ENCODE data around the gene KRT1. TPM values are rescaled to one million over a fixed set of nuclear protein-coding genes. Genes with fewer than 3 reads are reported as not detected.

The KRT1 gene
- total RNA-seq, 2 donors from 2014 or later = 1.5 to 18.1 TPM

- 82% methylated on average over 2 of the region's 2 CpGs for WGBS
- no peaks in the 10 kb centered on the region for H3K4me1 ChIP-seq (replicated peaks)
Measured at GRCh38 chr12:52702338-52702737, 22.1 kb upstream of the KRT1 start.

DNA sequence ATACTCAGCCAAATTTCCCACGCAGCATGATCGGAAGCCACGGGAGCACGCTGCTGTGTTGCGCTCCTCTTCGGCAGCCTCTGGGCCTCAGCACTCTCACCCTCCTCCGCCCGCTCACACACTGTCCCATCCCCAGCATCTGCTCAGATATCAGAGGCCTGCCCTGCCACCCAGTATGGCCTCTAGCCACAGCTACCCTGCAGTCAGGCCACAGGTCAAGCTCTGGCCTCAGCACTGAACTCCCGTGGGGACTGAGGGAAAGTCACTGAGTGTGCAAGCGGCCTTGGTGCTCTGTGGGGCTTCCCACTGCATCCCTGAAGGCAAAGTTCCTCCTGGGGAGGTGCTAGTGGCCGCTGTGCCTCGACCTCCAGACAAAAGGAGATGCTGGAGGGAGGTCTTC lies 21.1 kb upstream of the KRT1 start:
- TF ChIP-seq POLR2A (IDR thresholded peaks at IDR 0.05) (no peak), CTCF (IDR thresholded peaks at IDR 0.05) (no peak), POLR2AphosphoS5 (IDR thresholded peaks at IDR 0.05) (no peak)
- DNase-seq (ENCODE audit: low spot score) = no peak
- intact Hi-C loops (cut with DNase I) = no loop called here

More at GRCh38 chr12:52702338-52702737, 22.1 kb upstream of the KRT1 start:
- Histone ChIP-seq H3K27me3 (replicated peaks; ENCODE audit: insufficient read depth) (peaks cover 3% of the 10 kb centered on the region), H3K27ac (no peak overlapping the region), H3K4me3 (no peak overlapping the region), H3K9me3 (no peaks in the 10 kb centered on the region), H3K36me3 (no peaks in the 10 kb centered on the region)
- no peak for DNase-seq (ENCODE audit: low spot score)
- TF ChIP-seq CTCF (IDR thresholded peaks at IDR 0.05) (no peak), POLR2A (IDR thresholded peaks at IDR 0.05) (no peak), POLR2AphosphoS5 (IDR thresholded peaks at IDR 0.05) (no peak)
- intact Hi-C loops (cut with DNase I) = no loop called here

GRCh38 chr12:52699960-52700359 lies 19.8 kb upstream of the KRT1 start:
- no peaks in the 10 kb centered on the region for H3K9me3 ChIP-seq
- H3K4me1 ChIP-seq (replicated peaks) = no peaks in the 10 kb centered on the region
- intact Hi-C loops (cut with DNase I) = no loop called here
- H3K4me3 ChIP-seq = no peak overlapping the region
- no peaks in the 10 kb centered on the region for H3K36me3 ChIP-seq
- H3K27me3 ChIP-seq (replicated peaks; ENCODE audit: insufficient read depth) = peaks cover 3% of the 10 kb centered on the region
- 93% methylated on average over 2 of the region's 2 CpGs for WGBS
- TF ChIP-seq POLR2A (IDR thresholded peaks at IDR 0.05) = no peak
- no peak for TF ChIP-seq CTCF (IDR thresholded peaks at IDR 0.05)
- no peak for TF ChIP-seq POLR2AphosphoS5 (IDR thresholded peaks at IDR 0.05)
- H3K27ac ChIP-seq = no peak overlapping the region
- DNase-seq (ENCODE audit: low spot score) = no peak

More for the DNA sequence above, 21.1 kb upstream of the KRT1 start:
- Histone ChIP-seq H3K27ac (no peak overlapping the region), H3K4me1 (replicated peaks) (no peaks in the 10 kb centered on the region), H3K27me3 (replicated peaks; ENCODE audit: insufficient read depth) (peaks cover 3% of the 10 kb centered on the region), H3K36me3 (no peaks in the 10 kb centered on the region), H3K4me3 (no peak overlapping the region), H3K9me3 (no peaks in the 10 kb centered on the region)
- 87% methylated on average over 11 of the region's 12 CpGs for WGBS

DNA sequence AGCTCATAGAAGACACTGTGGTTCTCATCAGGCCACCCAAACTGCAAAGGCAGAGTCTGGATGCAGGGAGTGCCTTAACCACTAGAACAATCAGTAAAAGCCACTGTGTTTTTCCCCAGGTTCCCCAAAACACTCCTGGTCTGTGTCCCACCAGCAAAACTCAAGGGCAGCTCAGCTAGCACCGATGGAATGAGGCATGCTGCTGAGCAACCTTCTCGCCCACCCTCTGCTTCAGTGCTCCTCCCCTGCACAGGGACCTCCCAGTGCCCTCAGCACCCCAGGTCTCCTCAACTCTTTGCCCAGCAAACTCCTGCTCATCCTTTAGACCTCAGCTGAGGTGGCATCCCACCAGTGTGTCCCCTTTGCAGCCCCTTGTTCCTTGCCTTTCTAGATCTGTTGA lies 19.2 kb upstream of the KRT1 start:
- no peaks in the 10 kb centered on the region for H3K9me3 ChIP-seq
- no peaks in the 10 kb centered on the region for H3K36me3 ChIP-seq
- no peak for DNase-seq (ENCODE audit: low spot score)
- H3K27me3 ChIP-seq (replicated peaks; ENCODE audit: insufficient read depth) = peaks cover 3% of the 10 kb centered on the region
- no peak overlapping the region for H3K27ac ChIP-seq
- intact Hi-C loops (cut with DNase I) = no loop called here
- TF ChIP-seq POLR2AphosphoS5 (IDR thresholded peaks at IDR 0.05) (no peak), CTCF (IDR thresholded peaks at IDR 0.05) (no peak), POLR2A (IDR thresholded peaks at IDR 0.05) (no peak)
- WGBS = 83% methylated on average over 2 of the region's 2 CpGs
- H3K4me3 ChIP-seq = no peak overlapping the region
- H3K4me1 ChIP-seq (replicated peaks) = no peaks in the 10 kb centered on the region

DNA sequence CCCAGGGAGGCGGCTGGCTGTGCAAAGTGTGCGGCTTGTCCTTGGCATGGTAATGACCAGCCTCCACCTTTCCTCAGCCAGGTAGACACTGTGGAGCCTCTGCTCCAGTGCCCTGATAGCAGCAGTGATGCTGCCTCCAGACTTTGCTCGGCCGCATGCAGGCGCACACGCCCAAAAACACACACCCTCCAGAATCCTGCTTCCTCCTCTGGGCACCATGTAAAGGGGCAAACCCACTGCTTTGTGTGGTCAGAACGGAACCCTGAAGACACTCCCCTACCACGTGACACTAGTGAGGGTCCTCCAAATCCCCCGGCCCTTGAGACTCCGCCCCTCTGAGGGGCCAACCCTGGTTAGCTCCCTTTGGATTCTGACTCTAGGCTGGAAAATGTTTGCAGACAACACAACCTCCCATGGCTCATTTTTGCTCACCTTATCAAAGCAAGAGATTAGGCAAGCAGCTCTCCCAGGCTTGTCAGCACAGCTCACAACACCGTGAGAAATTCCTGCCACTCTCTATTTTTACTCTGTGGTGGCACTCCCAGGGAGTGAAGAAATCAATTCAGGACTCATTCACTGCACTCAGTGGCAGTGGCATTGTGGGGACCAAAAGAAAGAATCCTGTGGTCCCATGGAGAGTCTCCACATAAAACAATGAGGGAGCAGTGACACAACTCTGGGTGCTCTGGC lies 18.6 kb upstream of the KRT1 start:
- intact Hi-C loops (cut with DNase I) = no loop called here
- no peak for DNase-seq (ENCODE audit: low spot score)
- peaks cover 3% of the 10 kb centered on the region for H3K27me3 ChIP-seq (replicated peaks; ENCODE audit: insufficient read depth)

More for the DNA sequence above, 18.6 kb upstream of the KRT1 start:
- Histone ChIP-seq H3K27ac (no peak overlapping the region), H3K4me3 (no peak overlapping the region), H3K36me3 (no peaks in the 10 kb centered on the region), H3K9me3 (no peaks in the 10 kb centered on the region), H3K4me1 (replicated peaks) (no peaks in the 10 kb centered on the region)
- TF ChIP-seq POLR2A (IDR thresholded peaks at IDR 0.05) (no peak), POLR2AphosphoS5 (IDR thresholded peaks at IDR 0.05) (no peak), CTCF (IDR thresholded peaks at IDR 0.05) (no peak)
- 61% methylated on average over 11 of the region's 11 CpGs for WGBS

Measured in prostate gland (tissue), 2 donors.